DMS153 treated with DMSO at 0.1 percent for 48 hours (cell line): ENCODE results near the gene SRRM3.
"Not testable (repeated sequence)": the region's sequence is repeated elsewhere in the genome, so short reads cannot be mapped to it uniquely, and the experiment has no call there.

Source experiments
- DNase-seq: peaks from one replicate; lab custom pipeline; 2025; ENCODE audit not compliant: unreplicated experiment; lab: John Stamatoyannopoulos, UW

The SRRM3 gene

GRCh38 chr7:76335417-76335816, 133.7 kb downstream of the SRRM3 start:
- not testable (repeated sequence) for DNase-seq

GRCh38 chr7:76336094-76336493, 134.4 kb downstream of the SRRM3 start:
- no peak for DNase-seq
